Measurements from ENCODE around the gene KCNT2.

KCNT2 gene

DNA sequence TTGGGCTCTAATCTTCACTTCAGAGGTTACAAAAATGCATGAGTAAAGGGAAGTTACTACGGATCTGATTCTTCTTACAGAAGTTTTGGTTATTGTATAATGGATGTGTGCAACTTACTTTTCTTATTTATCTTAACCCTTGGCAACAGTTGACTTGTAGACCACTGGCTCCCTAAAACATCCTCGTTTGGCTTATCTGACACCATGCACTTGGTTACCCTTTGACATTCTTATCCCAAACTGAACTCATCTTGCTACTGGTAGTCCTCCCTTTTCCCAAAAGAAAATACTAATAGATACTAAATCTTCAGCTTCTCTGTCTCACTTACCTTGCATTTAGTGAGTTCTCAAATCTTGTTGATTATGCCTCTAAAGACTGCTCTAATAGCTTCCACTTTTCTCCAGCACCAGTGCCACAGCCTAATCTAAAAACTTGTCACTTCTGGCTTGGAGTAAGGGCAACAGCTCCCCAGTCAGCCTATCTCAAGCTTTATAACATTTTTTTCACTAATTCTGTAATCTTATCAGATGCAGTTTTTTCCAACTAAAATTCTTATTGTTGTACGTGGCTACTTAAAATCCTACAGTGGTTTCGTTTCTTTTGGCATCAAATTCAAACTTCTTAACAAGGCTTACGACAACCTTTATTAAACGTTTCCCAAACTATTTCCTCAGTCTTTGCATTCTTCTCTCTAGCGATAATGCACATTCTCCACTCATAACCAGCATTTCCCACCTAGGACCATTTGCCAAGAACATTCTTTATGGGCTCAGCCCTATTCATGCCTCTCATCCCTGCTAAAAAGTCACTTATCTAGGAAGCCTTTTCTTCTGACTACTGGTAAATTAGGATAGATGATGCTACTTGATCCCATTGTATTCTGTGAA, 204.2 kb downstream of the KCNT2 start:
- Histone ChIP-seq H3K4me3 (ENCODE audit: insufficient read length, low read depth) (no peak overlapping the region), H3K36me3 (ENCODE audit: insufficient read depth, insufficient read length, low read length) (no peaks in the 10 kb centered on the region), H3K9ac (ENCODE audit: insufficient read length, low read depth) (no peak overlapping the region), H3K4me1 (ENCODE audit: insufficient read depth, insufficient read length) (no peaks in the 10 kb centered on the region), H3K9me3 (ENCODE audit: insufficient read depth, low read length) (no peaks in the 10 kb centered on the region), H3K27me3 (ENCODE audit: insufficient read depth, insufficient read length) (no peaks in the 10 kb centered on the region)
- no peak for DNase-seq (ENCODE audit: low read depth, low spot score)
- TF ChIP-seq ZNF274 (IDR thresholded peaks at IDR 0.05; ENCODE audit: low read depth, low read length) (no peak), SUZ12 (IDR thresholded peaks at IDR 0.05; ENCODE audit: extremely low read depth, insufficient read depth, insufficient read length) (no peak), YY1 (IDR thresholded peaks at IDR 0.05; ENCODE audit: insufficient read depth, insufficient read length) (no peak)

DNA sequence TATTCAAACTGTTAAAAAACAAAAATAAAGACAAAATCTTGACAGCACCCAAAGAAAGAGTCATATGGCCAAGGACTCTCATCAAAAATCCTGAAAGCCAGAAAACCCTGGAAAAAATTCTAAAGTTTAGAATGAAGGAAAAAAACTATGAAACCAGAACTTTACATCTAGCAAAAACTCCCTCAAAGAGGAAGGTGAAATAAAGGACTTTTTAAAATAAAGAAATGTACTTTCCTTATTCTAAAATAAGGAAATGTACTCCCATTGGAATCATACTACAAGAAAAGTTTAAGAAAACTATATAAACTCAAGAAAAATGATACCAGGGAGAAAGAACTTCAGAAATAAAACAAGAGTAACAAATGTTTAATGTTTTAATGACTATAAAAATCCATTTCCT, 206.3 kb downstream of the KCNT2 start:
- TF ChIP-seq YY1 (IDR thresholded peaks at IDR 0.05; ENCODE audit: insufficient read depth, insufficient read length), result no peak
- TF ChIP-seq SUZ12 (IDR thresholded peaks at IDR 0.05; ENCODE audit: extremely low read depth, insufficient read depth, insufficient read length), result no peak
- TF ChIP-seq ZNF274 (IDR thresholded peaks at IDR 0.05; ENCODE audit: low read depth, low read length), result no peak
- no peaks in the 10 kb centered on the region for H3K4me1 ChIP-seq (ENCODE audit: insufficient read depth, insufficient read length)
- H3K36me3 ChIP-seq (ENCODE audit: insufficient read depth, insufficient read length, low read length), result no peaks in the 10 kb centered on the region
- DNase-seq (ENCODE audit: low read depth, low spot score), result no peak
- H3K9me3 ChIP-seq (ENCODE audit: insufficient read depth, low read length), result no peaks in the 10 kb centered on the region
- no peaks in the 10 kb centered on the region for H3K27me3 ChIP-seq (ENCODE audit: insufficient read depth, insufficient read length)
- H3K9ac ChIP-seq (ENCODE audit: insufficient read length, low read depth), result no peak overlapping the region
- H3K4me3 ChIP-seq (ENCODE audit: insufficient read length, low read depth), result no peak overlapping the region

DNA sequence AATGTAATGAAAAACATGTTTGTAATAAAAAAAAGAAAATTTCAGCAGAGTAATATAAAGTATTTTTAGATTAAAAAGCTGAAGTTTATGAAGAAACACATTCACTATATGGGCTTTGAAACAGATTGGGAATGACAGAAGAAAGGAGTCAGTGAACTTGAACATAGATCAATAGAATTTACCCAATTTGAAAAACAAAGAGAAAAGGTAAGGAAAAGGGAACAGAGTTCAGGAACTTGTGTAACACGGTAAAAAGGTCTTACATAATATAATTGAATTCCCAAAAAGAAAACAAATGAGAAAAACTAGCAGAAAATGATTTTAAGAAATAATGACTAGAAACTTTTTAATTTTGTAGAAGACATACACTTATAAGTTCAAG, 206.8 kb downstream of the KCNT2 start:
- H3K9me3 ChIP-seq (ENCODE audit: insufficient read depth, low read length), result no peaks in the 10 kb centered on the region
- no peaks in the 10 kb centered on the region for H3K4me1 ChIP-seq (ENCODE audit: insufficient read depth, insufficient read length)
- DNase-seq (ENCODE audit: low read depth, low spot score), result no peak
- no peak overlapping the region for H3K9ac ChIP-seq (ENCODE audit: insufficient read length, low read depth)
- no peak overlapping the region for H3K4me3 ChIP-seq (ENCODE audit: insufficient read length, low read depth)
- H3K27me3 ChIP-seq (ENCODE audit: insufficient read depth, insufficient read length), result no peaks in the 10 kb centered on the region
- TF ChIP-seq YY1 (IDR thresholded peaks at IDR 0.05; ENCODE audit: insufficient read depth, insufficient read length) (no peak), SUZ12 (IDR thresholded peaks at IDR 0.05; ENCODE audit: extremely low read depth, insufficient read depth, insufficient read length) (no peak), ZNF274 (IDR thresholded peaks at IDR 0.05; ENCODE audit: low read depth, low read length) (no peak)
- H3K36me3 ChIP-seq (ENCODE audit: insufficient read depth, insufficient read length, low read length), result no peaks in the 10 kb centered on the region

DNA sequence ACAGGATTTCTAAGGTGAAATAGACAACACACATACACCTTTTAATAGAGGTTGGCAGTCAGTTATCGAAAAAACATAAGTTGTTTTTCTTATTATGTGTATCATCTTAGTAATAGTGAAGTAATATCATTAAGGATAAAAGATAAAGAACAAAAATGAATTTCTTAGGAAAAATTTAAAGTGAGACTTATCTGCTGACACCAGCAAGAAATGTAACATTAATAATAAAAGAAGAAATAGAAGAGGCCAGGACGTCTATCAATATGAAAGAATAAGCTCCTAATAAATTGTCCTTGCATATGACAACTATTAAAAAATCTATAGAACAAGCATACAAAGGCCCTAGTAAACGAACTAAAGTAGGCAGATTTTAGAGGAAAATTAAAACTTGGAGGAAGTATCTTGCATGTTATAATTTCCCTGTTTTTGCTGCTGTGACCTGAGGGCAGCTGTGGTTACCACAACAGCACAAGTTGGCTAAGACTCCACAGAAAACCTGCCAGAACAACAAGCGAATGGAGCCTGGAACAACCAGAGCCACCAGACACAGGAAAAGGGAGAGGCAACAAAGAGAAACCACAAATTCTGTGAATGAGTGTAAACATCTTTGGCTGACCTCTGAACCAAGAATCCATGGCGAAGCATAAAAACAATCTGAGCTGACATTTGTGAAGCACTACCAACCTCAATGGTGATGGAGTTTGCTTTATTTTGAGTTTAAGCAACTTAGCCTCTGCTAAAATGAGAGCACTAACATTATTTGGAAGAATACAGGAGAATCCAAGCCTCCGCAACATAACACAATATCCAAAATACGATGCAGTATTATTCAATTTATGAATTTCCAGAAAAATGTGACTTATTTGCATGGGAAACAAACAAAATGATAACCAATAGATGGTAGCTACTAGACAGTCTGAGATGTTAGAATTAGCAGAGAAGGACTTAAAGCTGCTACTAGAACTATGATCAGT, 207.5 kb downstream of the KCNT2 start:
- Histone ChIP-seq H3K4me1 (ENCODE audit: insufficient read depth, insufficient read length) (no peaks in the 10 kb centered on the region), H3K27me3 (ENCODE audit: insufficient read depth, insufficient read length) (no peaks in the 10 kb centered on the region), H3K9ac (ENCODE audit: insufficient read length, low read depth) (no peak overlapping the region), H3K4me3 (ENCODE audit: insufficient read length, low read depth) (no peak overlapping the region), H3K9me3 (ENCODE audit: insufficient read depth, low read length) (no peaks in the 10 kb centered on the region), H3K36me3 (ENCODE audit: insufficient read depth, insufficient read length, low read length) (no peaks in the 10 kb centered on the region)
- TF ChIP-seq YY1 (IDR thresholded peaks at IDR 0.05; ENCODE audit: insufficient read depth, insufficient read length) (no peak), SUZ12 (IDR thresholded peaks at IDR 0.05; ENCODE audit: extremely low read depth, insufficient read depth, insufficient read length) (no peak), ZNF274 (IDR thresholded peaks at IDR 0.05; ENCODE audit: low read depth, low read length) (no peak)
- DNase-seq (ENCODE audit: low read depth, low spot score), result no peak

DNA sequence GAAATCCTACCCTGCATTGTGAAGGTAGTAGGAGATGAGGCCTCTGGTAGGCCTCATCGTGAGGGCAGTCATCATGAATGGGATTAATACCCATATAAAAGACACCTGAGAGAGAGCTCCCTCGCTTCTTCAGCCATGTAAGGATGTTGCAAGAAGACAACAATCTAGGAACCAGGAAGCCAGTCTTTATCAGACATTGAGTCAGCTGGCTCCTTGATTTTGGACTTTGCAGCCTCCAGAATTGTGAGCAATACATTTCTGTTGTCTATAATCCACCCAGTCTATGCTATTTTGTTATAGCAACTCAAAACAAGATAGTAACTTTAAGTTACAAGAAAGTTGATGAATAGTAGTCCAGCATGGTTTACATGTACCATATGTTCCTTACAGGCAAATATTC, 208.5 kb downstream of the KCNT2 start:
- TF ChIP-seq SUZ12 (IDR thresholded peaks at IDR 0.05; ENCODE audit: extremely low read depth, insufficient read depth, insufficient read length), result no peak
- no peak for TF ChIP-seq YY1 (IDR thresholded peaks at IDR 0.05; ENCODE audit: insufficient read depth, insufficient read length)
- TF ChIP-seq ZNF274 (IDR thresholded peaks at IDR 0.05; ENCODE audit: low read depth, low read length), result no peak
- no peak for DNase-seq (ENCODE audit: low read depth, low spot score)
- Histone ChIP-seq H3K9ac (ENCODE audit: insufficient read length, low read depth) (no peak overlapping the region), H3K27me3 (ENCODE audit: insufficient read depth, insufficient read length) (no peaks in the 10 kb centered on the region), H3K36me3 (ENCODE audit: insufficient read depth, insufficient read length, low read length) (no peaks in the 10 kb centered on the region), H3K4me3 (ENCODE audit: insufficient read length, low read depth) (no peak overlapping the region), H3K4me1 (ENCODE audit: insufficient read depth, insufficient read length) (no peaks in the 10 kb centered on the region), H3K9me3 (ENCODE audit: insufficient read depth, low read length) (no peaks in the 10 kb centered on the region)

DNA sequence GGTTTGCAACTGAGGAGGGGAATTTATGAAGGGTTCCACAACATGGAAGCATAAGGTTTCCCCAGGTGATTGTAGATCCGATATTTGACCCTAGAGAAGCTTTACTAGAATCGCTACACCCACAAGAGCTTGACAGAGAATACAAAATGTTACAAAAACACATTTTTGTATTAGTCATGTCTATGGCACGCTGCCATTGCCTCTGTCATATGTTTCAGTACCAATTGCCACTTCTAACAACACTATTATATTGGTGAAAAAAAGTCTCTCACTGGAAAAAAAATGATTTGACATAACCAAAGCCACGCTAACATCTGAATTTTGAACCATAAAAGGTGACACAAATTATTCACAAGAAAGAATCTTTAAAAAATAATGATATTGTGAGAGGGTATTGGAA, 214.5 kb downstream of the KCNT2 start:
- Histone ChIP-seq H3K27me3 (ENCODE audit: insufficient read depth, insufficient read length) (no peaks in the 10 kb centered on the region), H3K36me3 (ENCODE audit: insufficient read depth, insufficient read length, low read length) (no peaks in the 10 kb centered on the region), H3K9me3 (ENCODE audit: insufficient read depth, low read length) (no peaks in the 10 kb centered on the region), H3K4me3 (ENCODE audit: insufficient read length, low read depth) (no peak overlapping the region), H3K4me1 (ENCODE audit: insufficient read depth, insufficient read length) (no peaks in the 10 kb centered on the region), H3K9ac (ENCODE audit: insufficient read length, low read depth) (no peak overlapping the region)
- DNase-seq (ENCODE audit: low read depth, low spot score), result no peak
- TF ChIP-seq YY1 (IDR thresholded peaks at IDR 0.05; ENCODE audit: insufficient read depth, insufficient read length) (no peak), ZNF274 (IDR thresholded peaks at IDR 0.05; ENCODE audit: low read depth, low read length) (no peak), SUZ12 (IDR thresholded peaks at IDR 0.05; ENCODE audit: extremely low read depth, insufficient read depth, insufficient read length) (no peak)

DNA sequence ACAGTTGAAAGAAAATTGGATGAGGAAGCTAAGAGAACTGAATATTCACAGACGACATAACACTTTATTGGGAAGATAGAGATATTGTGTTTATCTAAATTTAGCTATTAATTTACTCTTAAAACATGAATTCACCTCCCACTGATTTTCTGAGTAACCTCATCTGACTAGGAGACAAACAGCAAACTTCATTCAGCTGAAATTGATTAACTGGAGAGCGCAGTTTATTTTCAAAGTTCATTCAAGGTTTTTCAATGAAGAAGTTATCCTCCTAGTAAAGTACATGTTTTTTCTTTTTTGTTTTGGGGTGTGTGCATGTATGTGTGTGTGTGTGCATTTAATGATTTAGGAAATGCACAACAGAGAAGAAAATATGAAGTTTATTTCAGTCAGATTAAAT, 215.0 kb downstream of the KCNT2 start:
- DNase-seq (ENCODE audit: low read depth, low spot score), result no peak
- no peaks in the 10 kb centered on the region for H3K9me3 ChIP-seq (ENCODE audit: insufficient read depth, low read length)
- H3K9ac ChIP-seq (ENCODE audit: insufficient read length, low read depth), result no peak overlapping the region
- H3K36me3 ChIP-seq (ENCODE audit: insufficient read depth, insufficient read length, low read length), result no peaks in the 10 kb centered on the region
- no peaks in the 10 kb centered on the region for H3K27me3 ChIP-seq (ENCODE audit: insufficient read depth, insufficient read length)
- no peak overlapping the region for H3K4me3 ChIP-seq (ENCODE audit: insufficient read length, low read depth)
- no peak for TF ChIP-seq SUZ12 (IDR thresholded peaks at IDR 0.05; ENCODE audit: extremely low read depth, insufficient read depth, insufficient read length)
- TF ChIP-seq ZNF274 (IDR thresholded peaks at IDR 0.05; ENCODE audit: low read depth, low read length), result no peak
- TF ChIP-seq YY1 (IDR thresholded peaks at IDR 0.05; ENCODE audit: insufficient read depth, insufficient read length), result no peak
- no peaks in the 10 kb centered on the region for H3K4me1 ChIP-seq (ENCODE audit: insufficient read depth, insufficient read length)

Data from NT2/D1 (cell line).